GM12873 (cell line): Measurements from ENCODE around the gene BCL11B.

Experiments
- CTCF ChIP-seq: IDR thresholded peaks from 2 replicates; pipeline ENCODE4 v1.5.1; 2012; ENCODE audit warnings: low read depth, mild to moderate bottlenecking, moderate library complexity, low read length, control low read depth; ENCODE audit not compliant: insufficient read depth; ENCODE audit errors: missing control alignments

BCL11B gene

DNA sequence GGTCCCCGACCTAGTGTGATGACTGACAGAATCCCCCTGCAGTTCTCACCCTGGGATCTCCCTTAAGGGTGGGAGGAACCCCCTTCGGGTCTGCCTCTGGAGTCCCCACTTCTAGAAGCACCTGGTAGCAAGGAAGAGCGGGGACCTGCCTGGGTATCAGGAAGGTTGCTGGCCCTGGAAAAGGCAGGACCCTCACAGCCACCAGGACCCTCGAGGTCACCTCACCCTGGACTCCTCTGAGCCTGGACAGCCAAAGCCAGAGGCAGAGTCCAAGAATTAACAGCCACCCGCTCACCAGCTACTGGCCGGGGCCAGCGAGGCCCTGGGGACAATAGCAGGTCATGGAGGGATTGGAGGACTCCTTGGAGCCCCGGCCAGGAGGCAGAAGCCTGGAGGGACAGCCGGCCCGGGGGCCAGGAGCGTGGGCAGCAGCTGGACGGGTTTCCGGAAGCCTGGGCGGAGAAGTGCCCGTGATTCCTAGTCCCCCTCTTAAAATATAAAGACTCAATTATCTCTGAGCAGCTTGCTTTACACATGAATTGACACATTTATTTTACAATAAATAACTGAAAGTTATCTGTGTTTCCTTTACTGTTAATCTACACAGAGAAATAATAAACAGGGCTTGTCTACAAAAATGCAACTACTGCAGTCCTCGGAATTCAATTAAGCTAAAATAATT is 17.5 kb downstream of the BCL11B start:
- TF ChIP-seq CTCF: no peak

GRCh38 chr14:99253890-99254289 is 18.1 kb downstream of the BCL11B start:
- no peak for TF ChIP-seq CTCF

GRCh38 chr14:99252940-99253868 is 18.8 kb downstream of the BCL11B start:
- no peak for TF ChIP-seq CTCF

DNA sequence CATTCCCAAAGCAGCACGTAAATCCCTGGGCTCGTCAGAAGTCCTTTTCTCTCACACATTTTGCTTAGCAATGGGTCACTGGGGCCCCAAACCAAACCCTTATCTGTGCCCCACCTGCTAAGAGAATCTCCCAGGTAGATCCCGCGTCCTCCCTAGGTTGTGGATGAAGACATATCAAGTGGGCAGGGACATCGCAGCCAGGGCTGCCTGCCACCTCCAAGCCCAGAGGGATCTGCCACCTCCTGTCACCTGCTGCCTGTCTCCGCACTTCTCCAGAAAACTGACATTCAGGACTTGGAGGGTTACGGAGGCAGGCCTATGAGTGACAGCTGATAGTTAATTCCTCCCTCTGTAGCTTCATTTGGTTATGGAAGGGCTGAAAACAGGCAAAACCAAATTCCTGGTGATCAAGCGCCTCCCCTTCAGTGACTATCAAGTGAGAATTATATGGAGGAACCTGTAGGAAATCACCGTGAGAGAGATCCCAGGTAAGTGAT is 19.5 kb downstream of the BCL11B start:
- no peak for TF ChIP-seq CTCF

DNA sequence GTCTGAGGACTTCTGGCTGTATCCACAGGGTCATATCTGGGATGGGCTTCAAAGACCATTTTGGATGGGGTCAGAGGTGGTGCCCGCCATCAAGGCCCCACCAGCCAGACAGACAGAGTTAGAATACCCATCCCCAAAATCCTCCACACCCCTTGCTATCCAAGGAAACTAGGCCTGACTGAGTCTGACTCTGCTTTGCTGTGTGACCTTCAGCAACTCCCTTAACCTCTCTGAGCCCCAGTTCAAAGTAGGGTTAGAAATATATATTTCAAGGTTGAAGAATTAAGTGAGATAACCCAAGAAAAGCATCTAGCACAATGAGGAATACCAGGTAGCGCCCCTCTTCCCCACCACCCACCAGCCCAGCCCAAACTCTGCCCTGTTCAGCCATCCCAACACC is 20.3 kb downstream of the BCL11B start:
- no peak for TF ChIP-seq CTCF

DNA sequence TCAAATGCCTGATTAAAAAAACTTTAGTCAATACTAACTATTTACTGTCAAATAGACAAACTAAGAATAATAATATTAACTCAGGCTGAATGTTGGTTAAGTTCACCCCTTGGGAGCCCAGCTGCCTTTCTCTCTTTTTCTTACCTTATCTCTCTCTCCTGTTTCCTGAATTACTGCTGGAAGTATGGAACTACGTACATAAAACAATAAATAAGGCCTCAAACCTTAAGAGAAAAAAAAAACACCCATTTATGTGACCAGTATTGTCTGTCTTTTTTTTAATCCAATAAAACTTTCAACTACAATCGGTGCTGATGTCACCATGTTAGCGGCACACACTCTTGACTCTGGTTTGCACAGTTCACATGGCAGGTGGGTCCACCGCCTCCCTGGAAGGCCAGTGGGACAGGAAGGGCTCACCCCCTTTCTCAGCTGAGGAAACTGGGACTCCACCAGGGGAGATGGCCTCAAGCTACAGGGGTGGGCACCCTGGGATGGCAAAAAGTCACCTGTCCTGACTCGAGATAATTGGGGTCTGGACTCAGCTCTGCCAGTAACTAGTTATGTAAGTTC is 21.3 kb downstream of the BCL11B start:
- TF ChIP-seq CTCF: no peak

- TF ChIP-seq CTCF: no peak
Measured at GRCh38 chr14:99249389-99249788, 22.6 kb downstream of the BCL11B start.
